ENCODE measurements around the gene TMEM170B.

GRCh38 chr6:11491596-11492463, 45.7 kb upstream of the TMEM170B start:
- TF ChIP-seq CTCF (IDR thresholded peaks at IDR 0.05) (no peak), POLR2A (IDR thresholded peaks at IDR 0.05) (no peak)
